ENCODE results near the gene RUNX2.

The RUNX2 gene

GRCh38 chr6:45563041-45563440 is 234.9 kb downstream of the RUNX2 start:
- no peak for DNase-seq

GRCh38 chr6:45563844-45564243 is 235.7 kb downstream of the RUNX2 start:
- DNase-seq = no peak

- DNase-seq = no peak
Measured at GRCh38 chr6:45566882-45567281, 238.8 kb downstream of the RUNX2 start.

GRCh38 chr6:45567879-45568278 is 239.7 kb downstream of the RUNX2 start:
- DNase-seq = no peak

- no peak for DNase-seq
Measured at GRCh38 chr6:45568626-45569025, 240.5 kb downstream of the RUNX2 start.

GRCh38 chr6:45569210-45569945 is 241.2 kb downstream of the RUNX2 start:
- no peak for DNase-seq

GRCh38 chr6:45571159-45571558 is 243.0 kb downstream of the RUNX2 start:
- no peak for DNase-seq

- no peak for DNase-seq
Measured at GRCh38 chr6:45572833-45573232, 244.7 kb downstream of the RUNX2 start.

GRCh38 chr6:45574014-45574461 is 245.9 kb downstream of the RUNX2 start:
- DNase-seq = no peak

GRCh38 chr6:45574885-45575284 is 246.8 kb downstream of the RUNX2 start:
- DNase-seq = no peak

GRCh38 chr6:45576648-45577624 is 248.8 kb downstream of the RUNX2 start:
- DNase-seq = no peak

GRCh38 chr6:45577836-45578504 is 249.8 kb downstream of the RUNX2 start:
- no peak for DNase-seq

- no peak for DNase-seq
Measured at GRCh38 chr6:45584127-45584526, 256.0 kb downstream of the RUNX2 start.

GRCh38 chr6:45586216-45587171 is 258.4 kb downstream of the RUNX2 start:
- DNase-seq = peak; percentile 73

- no peak for DNase-seq
Measured at GRCh38 chr6:45587229-45588060, 259.3 kb downstream of the RUNX2 start.

- DNase-seq = no peak
Measured at GRCh38 chr6:45589367-45589766, 261.2 kb downstream of the RUNX2 start.

- DNase-seq = no peak
Measured at GRCh38 chr6:45590226-45590625, 262.1 kb downstream of the RUNX2 start.

- no peak for DNase-seq
Measured at GRCh38 chr6:45590696-45591184, 262.6 kb downstream of the RUNX2 start.

- DNase-seq = no peak
Measured at GRCh38 chr6:45591306-45591705, 263.2 kb downstream of the RUNX2 start.

- no peak for DNase-seq
Measured at GRCh38 chr6:45591890-45592289, 263.8 kb downstream of the RUNX2 start.

GRCh38 chr6:45592991-45593390 is 264.9 kb downstream of the RUNX2 start:
- no peak for DNase-seq

Measured in CD4-positive, alpha-beta T cell treated with Interleukin-17A for 4 hours (primary cell).